ENCODE measurements around the gene DHCR24.

The DHCR24 gene

GRCh38 chr1:54846716-54847284 lies 40.2 kb downstream of the DHCR24 start:
- in situ Hi-C loops (cut with MboI; ENCODE audit: low sequenced_read_pairs), result no loop called here

GRCh38 chr1:54846301-54846700 lies 40.7 kb downstream of the DHCR24 start:
- in situ Hi-C loops (cut with MboI; ENCODE audit: low sequenced_read_pairs), result no loop called here

- in situ Hi-C loops (cut with MboI; ENCODE audit: low sequenced_read_pairs), result no loop called here
Observed at GRCh38 chr1:54845772-54846171, 41.2 kb downstream of the DHCR24 start.

- in situ Hi-C loops (cut with MboI; ENCODE audit: low sequenced_read_pairs), result no loop called here
Observed at GRCh38 chr1:54844564-54844963, 42.4 kb downstream of the DHCR24 start.

GRCh38 chr1:54843449-54843848 lies 43.5 kb downstream of the DHCR24 start:
- in situ Hi-C loops (cut with MboI; ENCODE audit: low sequenced_read_pairs), result no loop called here

GRCh38 chr1:54842963-54843362 lies 44.0 kb downstream of the DHCR24 start:
- in situ Hi-C loops (cut with MboI; ENCODE audit: low sequenced_read_pairs), result no loop called here

GRCh38 chr1:54842206-54842915 lies 44.6 kb downstream of the DHCR24 start:
- in situ Hi-C loops (cut with MboI; ENCODE audit: low sequenced_read_pairs), result no loop called here

GRCh38 chr1:54839824-54840223 lies 47.2 kb downstream of the DHCR24 start:
- in situ Hi-C loops (cut with MboI; ENCODE audit: low sequenced_read_pairs), result no loop called here

GRCh38 chr1:54838565-54839180 lies 48.3 kb downstream of the DHCR24 start:
- in situ Hi-C loops (cut with MboI; ENCODE audit: low sequenced_read_pairs), result no loop called here

- in situ Hi-C loops (cut with MboI; ENCODE audit: low sequenced_read_pairs), result no loop called here
Observed at GRCh38 chr1:54837002-54837853, 49.8 kb downstream of the DHCR24 start.

GRCh38 chr1:54836594-54836993 lies 50.4 kb downstream of the DHCR24 start:
- in situ Hi-C loops (cut with MboI; ENCODE audit: low sequenced_read_pairs), result no loop called here

GRCh38 chr1:54835970-54836369 lies 51.0 kb downstream of the DHCR24 start:
- in situ Hi-C loops (cut with MboI; ENCODE audit: low sequenced_read_pairs), result no loop called here

GRCh38 chr1:54835131-54835898 lies 51.7 kb downstream of the DHCR24 start:
- in situ Hi-C loops (cut with MboI; ENCODE audit: low sequenced_read_pairs), result no loop called here

GRCh38 chr1:54834007-54834541 lies 52.9 kb downstream of the DHCR24 start:
- in situ Hi-C loops (cut with MboI; ENCODE audit: low sequenced_read_pairs), result no loop called here

GRCh38 chr1:54833121-54833520 lies 53.9 kb downstream of the DHCR24 start:
- in situ Hi-C loops (cut with MboI; ENCODE audit: low sequenced_read_pairs), result no loop called here

- in situ Hi-C loops (cut with MboI; ENCODE audit: low sequenced_read_pairs), result no loop called here
Observed at GRCh38 chr1:54826226-54826816, 60.7 kb downstream of the DHCR24 start.

GRCh38 chr1:54825696-54826095 lies 61.3 kb downstream of the DHCR24 start:
- in situ Hi-C loops (cut with MboI; ENCODE audit: low sequenced_read_pairs), result no loop called here

- in situ Hi-C loops (cut with MboI; ENCODE audit: low sequenced_read_pairs), result no loop called here
Observed at GRCh38 chr1:54823670-54824069, 63.3 kb downstream of the DHCR24 start.

- in situ Hi-C loops (cut with MboI; ENCODE audit: low sequenced_read_pairs), result no loop called here
Observed at GRCh38 chr1:54819733-54820132, 67.3 kb downstream of the DHCR24 start.

GRCh38 chr1:54819195-54819536 lies 67.8 kb downstream of the DHCR24 start:
- in situ Hi-C loops (cut with MboI; ENCODE audit: low sequenced_read_pairs), result no loop called here

Data from HL-60/S4 treated with retinoic acid at 250 ng/mL for 4 days and 3 days (cell line).